Stimulated activated CD8-positive, alpha-beta memory T cell treated with anti-CD3 and anti-CD28 coated beads, Interleukin-12 subunit alpha, Interleukin-12 subunit beta, amount 100 ng/mL, for 4 hours (primary cell): Measurements from ENCODE around the gene SLC7A8.

Experiments
- DNase-seq: peaks from one replicate; pipeline ENCODE4 v3.0.0-alpha.2; 2020; ENCODE audit warnings: low read depth

The SLC7A8 gene

DNA sequence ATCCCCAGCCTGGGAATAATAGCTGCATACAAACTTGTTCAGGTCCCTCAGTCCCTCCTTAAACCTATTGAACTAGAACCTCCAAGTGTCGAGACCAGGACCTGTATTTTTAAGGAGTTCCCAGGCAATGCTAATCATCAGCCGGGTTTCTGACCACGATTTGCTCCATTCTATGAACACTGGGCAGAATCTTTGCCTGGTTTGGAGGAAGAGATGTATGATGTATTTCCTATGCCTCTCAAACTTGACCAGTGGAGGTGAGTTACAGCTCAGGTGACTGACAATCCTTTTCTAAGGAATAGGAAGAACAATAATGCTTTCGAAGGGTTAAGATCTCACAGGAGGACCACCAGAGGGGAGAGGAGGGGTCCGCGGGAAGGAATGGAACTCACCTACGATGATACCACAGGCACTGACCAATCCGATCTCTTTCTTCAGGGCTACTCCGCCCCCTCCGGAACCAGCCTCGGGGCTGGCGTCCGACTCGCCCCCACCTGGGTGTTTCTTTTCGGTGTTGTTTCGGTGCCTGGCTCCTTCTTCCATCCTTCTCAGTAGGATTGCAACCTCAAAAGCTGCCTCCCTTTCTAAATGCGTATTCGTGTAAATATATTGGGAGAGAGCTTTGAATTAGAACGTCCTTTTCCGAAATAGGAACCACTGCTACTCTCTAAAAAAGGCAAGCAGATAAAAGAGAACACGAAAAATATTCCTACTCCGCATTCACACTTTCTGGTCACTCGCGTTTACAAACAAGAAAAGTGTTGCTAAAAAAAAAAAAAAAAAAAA, 895 bp downstream of the SLC7A8 start:
- no peak for DNase-seq

- DNase-seq = no peak
Observed at GRCh38 chr14:23181946-23182345, 1.5 kb downstream of the SLC7A8 start.

GRCh38 chr14:23181453-23181852, 2.0 kb downstream of the SLC7A8 start:
- no peak for DNase-seq

- no peak for DNase-seq
Observed at GRCh38 chr14:23177181-23177580, 6.3 kb downstream of the SLC7A8 start.

DNA sequence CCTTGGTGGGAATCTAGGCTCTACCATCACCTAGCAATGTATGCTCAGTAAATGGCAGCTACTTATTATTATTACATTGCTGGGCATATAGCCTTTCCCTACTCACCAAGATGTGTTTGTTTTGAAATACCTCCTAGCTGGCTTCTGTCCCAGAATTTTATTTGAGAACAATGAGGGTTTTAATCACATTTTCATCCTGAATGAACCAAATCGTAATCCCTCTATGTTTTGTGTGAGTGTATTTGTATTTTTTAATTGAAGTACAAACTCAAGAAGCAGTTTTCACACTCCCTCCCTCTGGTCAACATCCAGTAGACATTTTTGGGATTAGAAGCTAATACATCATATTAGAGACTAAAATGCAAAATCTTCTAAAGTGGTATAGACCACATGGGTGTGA, 7.6 kb downstream of the SLC7A8 start:
- no peak for DNase-seq

GRCh38 chr14:23174296-23175184, 8.9 kb downstream of the SLC7A8 start:
- DNase-seq = no peak

- DNase-seq = no peak
Observed at GRCh38 chr14:23173796-23174195, 9.7 kb downstream of the SLC7A8 start.

GRCh38 chr14:23173031-23173430, 10.4 kb downstream of the SLC7A8 start:
- no peak for DNase-seq

DNA sequence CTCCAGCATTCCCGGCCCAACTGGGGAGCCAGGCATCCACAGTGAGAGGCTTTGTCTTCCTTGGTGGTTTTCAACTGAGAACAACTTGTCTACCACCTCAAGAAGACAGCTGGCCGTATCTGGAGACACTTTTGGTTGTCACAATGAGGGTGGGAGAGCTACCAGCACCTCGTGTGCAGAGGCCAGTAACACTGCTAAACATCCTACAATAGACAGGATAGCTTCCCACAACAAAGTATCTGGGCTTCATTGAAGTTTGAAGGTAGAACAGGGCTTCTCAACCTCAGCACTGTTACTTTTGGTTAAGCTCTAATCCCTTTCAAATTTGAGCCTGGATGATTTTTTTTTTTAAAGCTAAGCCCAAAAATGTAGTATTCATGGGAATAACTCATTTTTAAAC, 10.9 kb downstream of the SLC7A8 start:
- DNase-seq = no peak

DNA sequence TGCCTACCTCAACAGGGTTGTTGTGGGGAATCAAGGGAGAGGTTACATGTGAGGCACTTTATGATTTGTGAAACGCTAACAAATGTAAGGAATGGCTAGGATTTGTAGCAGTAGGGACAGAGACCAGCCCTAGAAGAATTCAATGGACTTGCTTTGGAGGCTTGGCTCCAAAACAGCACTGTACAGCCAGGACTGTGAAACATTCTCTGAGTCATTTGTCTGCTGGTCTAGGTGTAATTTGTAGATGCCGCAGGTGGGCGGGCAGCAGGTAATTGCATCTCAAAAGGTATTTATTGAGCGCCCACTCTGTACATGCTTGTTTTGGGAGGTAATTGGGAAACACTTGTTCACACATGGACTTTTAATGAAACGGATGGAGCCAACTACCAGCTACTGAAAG, 11.4 kb downstream of the SLC7A8 start:
- no peak for DNase-seq

DNA sequence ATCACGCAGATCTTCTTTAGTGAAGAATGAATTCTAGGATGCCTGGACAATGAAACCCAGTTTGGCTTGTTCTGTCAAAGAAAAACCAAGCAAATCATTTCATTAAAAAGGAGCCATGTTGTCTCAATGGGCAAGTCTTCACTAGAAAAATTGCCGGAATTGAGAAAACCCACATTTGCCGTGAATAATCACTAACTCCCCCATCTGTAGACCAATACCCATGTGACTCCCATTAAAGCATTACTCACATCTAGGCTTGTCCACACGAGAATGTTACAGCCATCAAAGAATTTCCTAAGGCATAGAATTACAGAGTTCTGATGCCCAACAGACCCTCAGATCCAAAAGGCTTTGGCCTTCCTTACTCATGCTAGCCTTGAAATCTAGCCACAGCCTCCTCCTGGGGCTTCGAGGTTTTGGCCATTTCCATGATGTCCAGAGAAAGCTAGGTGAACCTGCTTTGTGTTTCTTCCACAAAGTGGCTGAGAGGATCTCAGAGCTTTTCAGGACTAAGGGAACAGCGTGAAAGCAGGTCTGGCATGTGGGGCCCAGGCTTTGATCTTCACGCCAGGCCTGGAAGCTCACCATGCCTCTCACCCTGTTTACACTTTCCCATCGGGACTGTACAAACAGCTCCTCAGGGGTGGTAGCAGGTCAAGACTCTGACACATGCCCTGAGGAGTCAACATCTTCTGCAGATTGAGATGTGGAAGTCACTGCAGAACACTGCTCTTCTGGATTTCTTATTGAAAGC, 12.1 kb downstream of the SLC7A8 start:
- DNase-seq = no peak

DNA sequence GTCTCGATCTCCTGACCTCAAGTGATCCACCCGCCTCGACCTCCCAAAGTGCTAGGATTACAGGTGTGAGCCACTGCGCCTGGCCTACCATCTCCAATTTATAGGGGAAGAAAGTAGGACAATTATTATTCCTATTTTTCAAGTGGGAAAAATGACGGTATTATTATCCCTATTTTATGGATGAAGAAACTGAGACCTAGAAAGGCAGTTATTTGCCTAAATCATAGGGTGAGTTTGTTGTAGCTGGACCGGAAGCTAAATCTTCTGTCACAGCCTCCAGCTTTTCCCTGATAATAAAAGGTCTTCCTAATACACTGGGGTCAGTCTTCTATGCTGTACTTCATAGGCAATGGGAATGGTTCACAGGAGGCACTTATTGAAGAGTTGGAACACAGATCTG, 13.8 kb downstream of the SLC7A8 start:
- no peak for DNase-seq

DNA sequence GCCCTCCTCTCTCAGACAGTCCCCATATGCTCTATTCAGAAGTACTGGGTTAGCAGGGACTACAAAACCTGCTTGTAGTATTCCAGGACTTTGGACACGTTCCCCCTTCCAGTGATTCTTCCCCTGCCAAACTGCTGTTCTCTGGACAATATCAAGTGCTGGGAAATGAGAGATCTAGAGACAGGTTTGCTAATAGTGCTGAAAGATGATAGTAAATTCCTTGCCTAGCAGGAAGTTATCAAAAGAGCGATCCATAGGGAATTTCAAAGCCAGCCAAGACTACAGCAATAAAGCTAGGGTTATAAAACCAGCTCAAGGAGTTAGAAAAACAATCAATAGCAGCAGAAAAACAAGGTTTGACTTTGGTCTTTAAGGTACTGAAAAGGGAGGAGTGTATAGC, 15.2 kb downstream of the SLC7A8 start:
- no peak for DNase-seq

DNA sequence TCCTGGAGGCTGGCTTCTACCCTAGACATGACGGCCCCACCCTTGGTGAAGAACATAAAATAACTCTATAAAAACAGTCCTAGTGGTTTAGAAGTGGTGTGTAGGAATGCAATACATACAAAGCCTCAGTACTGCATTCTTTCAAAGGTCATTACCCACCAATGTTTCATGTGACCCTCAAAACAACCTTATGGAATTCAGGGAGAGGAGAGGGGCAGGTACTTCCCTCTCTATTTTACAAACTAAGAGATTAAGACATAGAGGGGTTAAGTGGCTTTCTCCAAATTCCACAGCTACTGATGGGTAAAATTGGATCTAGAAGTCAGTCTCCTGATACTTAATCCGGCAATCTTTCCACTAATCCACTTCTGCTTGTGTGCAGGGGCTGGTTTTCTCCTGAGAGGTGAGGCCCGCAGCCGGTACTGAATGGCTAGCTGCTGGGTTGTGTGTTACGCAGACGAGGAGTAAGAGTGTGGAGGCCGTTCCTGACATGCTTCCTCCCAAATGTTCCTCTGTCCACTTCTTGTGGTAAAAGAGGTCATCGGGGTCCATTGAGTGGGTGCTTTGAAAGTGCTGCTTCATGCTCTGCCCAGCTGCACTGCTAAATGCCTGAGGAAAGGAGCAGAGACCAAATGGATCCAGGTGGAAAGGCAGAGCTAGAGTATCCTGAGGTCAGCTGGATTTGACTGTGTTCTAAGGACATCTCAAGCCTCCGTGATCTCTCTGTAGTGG, 16.2 kb downstream of the SLC7A8 start:
- no peak for DNase-seq

DNA sequence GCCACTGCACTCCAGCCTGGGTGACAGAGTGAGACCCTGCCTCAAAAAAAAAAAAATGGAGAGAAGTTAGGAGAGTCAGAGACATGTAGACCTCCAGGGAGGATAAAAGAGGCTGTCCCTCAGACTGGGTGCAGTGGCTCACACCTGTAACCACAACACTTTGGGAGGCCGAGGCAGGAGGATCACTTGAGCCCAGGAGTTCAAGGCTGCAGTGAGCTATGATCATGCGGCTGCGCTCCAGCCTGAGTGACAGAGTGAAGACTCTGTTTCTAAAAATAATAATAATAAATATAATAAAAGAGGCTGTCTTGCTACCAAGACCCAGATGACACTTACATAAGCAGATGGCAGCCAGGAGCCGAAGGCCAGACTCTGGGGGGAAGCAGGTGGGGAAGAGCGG, 18.5 kb downstream of the SLC7A8 start:
- no peak for DNase-seq

GRCh38 chr14:23164250-23164649, 19.2 kb downstream of the SLC7A8 start:
- DNase-seq = no peak

DNA sequence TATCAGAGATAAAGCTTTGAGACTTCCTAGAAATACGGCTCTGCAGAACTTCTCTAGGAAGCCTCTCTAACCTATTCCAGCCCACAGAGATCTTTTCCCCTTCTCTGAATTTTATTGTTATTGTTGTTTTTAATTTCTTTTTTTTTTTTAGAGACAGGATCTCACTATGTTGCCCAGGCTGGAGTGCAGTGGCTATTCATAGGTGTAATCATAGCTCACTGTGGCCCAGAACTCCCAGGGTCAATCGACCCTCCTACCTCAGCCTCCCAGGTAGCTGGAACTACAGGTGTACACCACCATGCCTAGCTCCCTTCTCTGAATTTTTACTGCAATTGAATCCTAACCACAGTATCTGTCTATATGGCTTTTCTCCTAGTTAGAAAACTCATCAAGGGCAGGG, 19.6 kb downstream of the SLC7A8 start:
- no peak for DNase-seq

GRCh38 chr14:23162800-23163199, 20.7 kb downstream of the SLC7A8 start:
- DNase-seq = no peak

DNA sequence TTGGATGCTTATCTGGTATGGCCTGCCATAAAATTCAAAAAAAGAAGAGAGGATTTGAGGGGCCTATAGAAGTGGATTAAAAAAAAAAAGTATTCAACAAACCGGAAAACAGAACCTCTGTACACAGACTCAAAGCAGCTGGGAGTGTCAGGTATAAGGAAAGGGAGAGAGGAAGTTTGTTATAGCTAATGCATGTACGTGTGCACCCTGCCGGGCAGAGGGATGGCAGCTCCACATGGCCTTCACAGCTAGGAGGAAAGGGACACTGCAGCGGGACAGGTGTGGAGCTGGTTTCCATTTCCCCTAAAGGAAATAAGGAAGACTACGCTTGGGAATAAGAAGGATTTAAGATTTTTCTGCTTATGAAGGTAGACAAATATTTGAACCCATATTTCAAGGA, 21.5 kb downstream of the SLC7A8 start:
- DNase-seq = no peak

DNA sequence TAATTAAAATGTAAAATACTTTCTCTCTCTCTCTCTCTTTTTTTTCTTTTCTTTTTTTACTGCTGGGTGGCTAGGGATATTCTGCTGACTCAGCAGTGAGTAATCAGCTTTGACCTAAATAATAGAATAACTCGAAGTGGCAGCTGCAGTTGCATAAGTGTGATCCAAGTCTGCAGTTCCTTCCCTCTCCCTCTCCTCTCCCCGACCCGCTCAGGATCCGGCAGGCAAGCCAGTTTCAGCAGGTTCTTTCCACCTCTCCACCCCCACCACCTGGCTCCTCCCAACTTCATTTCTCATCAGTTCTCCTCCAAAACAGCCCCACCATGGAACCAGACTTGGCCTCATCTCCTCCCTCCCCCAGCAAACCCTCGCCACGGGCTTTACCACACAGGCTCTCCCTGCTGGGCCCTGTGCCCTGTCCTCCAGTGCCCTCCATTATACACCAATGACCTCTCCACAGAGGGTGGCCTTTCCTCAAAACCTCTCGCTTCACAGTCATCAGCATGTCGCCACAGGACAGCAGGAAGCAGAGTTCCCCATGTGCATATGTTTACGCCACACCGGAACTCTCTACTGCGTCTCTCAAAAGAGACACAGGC, 22.4 kb downstream of the SLC7A8 start:
- no peak for DNase-seq

DNA sequence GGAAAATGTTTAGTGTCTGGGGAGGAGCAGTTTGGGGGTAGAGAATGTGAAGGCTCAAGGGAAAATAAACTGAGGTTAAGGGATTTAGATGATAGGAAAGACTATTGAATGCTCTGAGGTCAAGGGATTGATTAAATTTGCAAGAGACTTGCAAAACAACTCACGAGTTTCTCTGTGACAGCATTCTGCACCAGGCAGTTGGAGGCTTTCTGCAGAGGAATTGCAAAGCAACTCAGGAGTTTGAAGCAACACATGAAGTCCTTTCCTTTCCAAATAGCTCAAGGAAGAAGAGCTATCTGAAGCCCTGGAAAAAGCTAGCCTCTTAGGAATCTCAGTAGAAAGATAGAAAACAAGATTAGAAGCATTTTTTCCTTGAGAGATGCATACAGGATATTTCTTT, 23.9 kb downstream of the SLC7A8 start:
- no peak for DNase-seq

- DNase-seq = no peak
Observed at GRCh38 chr14:23158779-23159178, 24.7 kb downstream of the SLC7A8 start.
